Islet of Langerhans (tissue), 1 donor: ENCODE data around the gene ZNF280D.

Source experiments
- FAIRE-seq: peaks from one replicate; lab custom pipeline; 2011; peaks lifted over from hg19 to GRCh38; lab: Jason Lieb, UNC

ZNF280D gene

DNA sequence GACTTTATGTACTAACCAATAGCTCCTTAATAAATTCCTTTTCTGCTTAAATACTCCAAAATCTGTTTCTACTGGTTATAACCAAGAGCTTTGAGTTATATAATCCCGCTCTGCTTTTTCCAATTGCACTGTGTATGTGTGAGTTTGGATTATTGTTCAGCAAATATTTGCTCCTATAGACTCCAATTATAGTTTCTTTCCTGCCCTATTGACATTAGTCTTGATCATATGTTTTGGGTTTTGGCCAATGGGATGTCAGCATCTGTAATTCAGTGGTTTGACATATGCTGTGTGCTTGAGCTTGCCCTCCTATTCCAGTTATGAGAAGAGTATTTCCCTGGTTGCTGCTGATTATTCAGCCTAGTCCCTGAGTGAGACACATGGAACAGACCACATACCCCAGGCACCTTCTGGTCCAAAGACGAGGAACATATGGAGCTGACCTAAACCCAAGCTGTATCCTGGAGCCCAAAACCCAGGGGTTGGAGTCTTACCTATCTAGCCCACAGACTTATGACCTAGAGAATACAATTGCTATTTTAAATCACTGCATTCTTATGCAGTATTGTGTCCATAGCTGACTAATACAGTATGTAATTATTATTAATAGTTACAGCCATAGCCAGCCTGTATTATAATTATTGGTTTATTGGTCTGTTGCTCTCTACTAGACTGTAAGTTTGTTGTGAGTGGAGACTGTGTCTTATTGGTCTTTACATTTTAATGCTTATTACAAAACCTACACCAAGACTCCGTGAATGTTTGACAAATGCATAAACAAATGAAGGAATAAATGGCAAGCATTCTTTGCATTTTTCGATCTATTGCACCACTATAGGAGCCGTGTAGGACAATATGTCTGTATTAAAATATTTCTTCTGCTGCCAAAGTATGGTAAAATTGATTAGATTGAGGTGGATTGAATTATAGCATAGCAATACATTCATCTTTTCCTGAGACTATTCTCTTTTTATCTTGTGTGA lies 11.7 kb upstream of the ZNF280D start:
- no peak for FAIRE-seq

DNA sequence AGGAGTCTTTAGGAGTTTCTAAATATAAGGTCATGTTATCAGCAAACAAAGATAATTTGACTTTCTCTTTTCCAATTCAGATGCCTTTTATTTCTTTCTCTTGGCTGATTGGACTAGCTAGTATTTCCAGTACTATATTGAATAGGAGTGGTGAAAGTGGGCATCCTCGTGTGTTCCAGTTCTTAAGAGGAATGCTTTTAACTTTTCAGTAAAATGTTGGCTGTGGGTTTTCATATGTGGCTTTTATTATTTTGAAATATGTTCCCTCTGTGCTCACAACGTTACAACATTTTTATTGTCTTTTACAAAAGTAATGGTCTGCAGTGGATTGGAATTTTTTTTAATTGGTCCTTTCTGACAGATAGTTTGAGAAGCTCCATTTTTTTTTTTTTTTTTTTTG lies 8.2 kb upstream of the ZNF280D start:
- FAIRE-seq, result no peak

DNA sequence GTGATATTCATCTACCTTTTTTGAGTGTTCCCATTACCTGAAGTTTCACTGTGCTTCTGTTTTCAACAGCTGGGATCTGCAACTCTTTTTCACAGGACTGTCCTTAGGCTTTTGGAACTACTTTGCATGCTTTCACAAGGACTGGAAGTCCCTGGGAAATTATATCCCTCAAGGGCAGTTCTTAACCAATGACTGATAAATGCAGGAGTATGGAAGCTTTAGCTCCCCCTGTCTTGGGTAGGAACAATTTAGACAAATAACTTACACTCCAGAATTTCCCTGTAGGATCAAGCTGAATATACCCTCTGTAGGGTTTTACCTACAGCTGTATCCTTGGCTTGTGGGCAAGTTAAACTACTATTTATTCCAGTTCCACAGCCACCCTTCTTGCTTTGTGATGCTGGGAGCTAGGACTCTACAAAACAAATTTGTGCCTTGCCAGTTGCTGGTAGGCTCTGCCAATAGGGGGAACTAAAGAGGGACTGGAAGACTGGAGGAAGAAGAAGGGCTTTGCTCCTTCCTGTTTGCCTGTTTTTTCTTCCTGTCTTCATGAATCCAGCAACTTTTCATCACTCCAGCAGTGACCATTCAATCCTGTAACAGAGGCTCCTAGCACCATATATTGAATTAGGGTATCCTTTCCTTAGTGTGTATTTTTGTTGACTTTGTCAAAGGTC lies 6.8 kb upstream of the ZNF280D start:
- FAIRE-seq, result no peak

DNA sequence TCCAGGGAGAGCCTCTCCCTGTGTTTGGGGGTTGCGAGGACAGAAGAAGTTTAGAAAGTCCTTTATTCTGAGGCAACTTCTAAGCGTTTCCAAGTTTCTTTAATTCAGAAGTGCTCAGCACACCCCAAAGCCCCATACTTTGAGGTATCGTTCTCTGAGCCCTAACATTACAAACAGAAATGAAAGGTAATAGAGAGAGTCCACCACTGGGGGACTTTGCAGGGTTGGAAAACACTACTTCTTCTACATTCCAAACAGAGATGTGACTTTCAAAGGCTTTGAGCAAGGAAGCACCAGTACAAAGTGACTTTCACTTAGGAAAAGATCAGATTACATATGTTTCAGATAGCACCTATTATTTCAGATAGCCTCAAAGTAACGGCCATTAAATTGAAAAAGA lies 6.2 kb upstream of the ZNF280D start:
- no peak for FAIRE-seq

DNA sequence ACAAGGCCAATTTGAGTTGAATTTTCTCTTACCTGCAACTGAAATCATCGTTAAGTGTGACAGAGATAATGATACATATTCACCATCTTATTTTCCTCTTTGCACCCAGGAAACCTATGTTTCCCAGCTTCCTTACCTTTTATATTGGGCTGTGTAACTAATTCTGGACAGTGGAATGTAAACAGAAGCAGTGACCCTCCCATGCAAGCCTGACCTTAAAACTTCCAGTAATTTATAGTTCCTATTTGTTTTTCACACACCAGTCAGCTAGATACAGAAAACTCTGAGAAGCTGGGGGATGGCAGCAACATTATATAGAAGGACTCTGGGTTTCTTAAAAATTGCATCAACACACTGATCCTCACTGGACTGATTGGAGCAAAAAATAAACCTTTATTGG lies 4.5 kb upstream of the ZNF280D start:
- FAIRE-seq, result no peak

DNA sequence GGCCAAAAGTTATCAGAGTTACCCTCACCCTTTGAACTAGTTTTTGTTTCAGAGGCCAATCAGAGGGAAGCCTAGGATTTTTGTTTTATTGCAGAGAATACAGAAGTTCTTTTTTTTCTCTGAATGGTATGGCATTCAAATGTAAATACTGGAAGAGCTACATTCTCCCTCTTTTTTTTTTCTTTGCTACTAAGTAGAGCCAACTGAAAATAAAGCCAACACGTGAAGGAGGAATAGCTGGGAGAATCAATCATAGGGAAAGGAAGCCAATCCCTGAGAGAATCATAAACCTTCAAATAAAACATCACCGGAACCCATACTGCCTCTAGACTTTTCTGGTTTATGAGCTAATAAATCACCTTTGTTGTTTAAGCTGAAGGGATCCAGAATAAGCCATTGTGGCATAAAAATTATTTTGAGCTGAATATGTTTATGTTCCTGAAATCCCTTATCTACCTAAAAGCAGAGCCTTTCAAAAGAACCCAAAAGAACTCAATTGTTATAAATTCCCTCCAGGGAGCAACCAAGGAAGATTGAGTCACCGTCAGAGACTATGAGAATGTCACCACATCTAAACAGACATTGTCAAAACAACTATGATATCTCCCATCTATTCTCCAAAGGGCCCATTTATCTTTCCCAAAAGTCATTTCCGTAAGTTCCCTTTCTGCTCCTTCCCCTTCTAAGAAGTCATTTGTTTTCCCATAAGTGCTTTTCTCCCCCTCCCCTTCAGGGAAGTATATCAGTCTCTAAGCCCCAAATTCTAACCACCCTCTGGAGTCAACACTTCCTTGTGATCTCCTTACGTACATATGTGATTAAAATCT lies 3.8 kb upstream of the ZNF280D start:
- no peak for FAIRE-seq

DNA sequence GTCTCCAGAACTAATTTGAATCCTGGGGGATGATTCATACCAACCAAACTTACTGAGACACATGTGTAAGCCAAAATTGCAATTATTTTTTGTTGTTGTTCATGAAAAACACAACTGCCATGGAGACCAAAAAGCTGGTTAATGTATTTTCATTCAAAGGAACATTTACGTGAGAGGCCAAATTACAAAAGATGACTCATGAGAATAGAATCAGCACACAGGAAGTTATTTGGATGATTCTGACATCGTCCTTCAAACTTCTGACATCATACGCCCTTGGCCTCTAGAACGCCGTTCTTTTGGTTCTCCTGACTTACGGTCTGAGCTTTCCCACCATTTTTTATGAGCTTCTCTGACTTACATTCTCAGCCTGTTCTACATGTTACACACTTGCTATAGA lies 3.0 kb upstream of the ZNF280D start:
- FAIRE-seq, result no peak

DNA sequence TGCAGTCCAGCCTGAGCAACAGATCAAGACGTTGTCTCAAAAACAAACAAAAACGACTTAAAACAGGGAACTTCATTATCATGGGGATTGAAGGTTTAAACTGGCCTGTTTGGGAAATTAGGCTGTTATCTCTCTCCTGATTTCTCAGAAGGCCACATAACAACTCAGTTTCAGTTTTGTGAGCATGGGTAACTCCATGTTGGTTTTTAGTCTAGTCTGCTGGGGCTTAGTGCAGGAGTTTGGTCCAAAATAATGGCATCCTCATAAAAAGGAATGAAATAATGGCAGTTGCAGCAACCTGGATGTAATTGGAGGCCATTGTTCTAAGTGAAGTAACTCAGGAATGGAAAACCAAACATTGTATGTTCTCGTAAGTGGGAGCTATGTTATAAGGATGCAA lies 2.3 kb upstream of the ZNF280D start:
- no peak for FAIRE-seq

DNA sequence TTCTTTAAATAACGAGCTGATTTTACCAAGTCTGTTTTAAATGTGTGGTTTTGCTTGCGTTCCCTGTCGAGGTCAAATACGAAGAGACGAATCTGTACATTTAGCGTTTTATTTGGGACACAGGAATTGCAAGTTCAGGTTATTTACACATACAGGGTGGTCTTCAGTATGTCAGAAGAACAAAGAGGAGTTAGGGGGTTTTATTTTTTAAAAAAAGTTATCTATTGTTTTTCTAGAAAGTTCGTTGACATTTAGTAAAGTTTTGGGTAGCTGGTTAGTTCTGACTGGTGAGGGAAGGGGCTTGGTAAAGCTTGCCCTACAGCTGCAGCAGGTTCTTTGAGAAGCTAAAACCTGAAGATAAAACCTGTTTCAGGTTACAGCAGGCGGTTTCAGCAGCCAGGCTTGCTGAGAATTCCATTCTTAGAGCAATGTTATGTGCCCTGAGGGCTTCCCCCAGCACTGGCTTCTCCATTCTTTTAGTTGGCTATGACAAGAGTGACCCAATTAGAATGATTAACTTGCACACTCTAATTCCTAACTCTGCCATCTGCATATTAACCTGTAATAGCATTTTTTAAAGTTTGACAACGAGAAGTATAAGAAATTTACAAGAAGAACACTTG lies 815 bp upstream of the ZNF280D start:
- FAIRE-seq, result no peak

DNA sequence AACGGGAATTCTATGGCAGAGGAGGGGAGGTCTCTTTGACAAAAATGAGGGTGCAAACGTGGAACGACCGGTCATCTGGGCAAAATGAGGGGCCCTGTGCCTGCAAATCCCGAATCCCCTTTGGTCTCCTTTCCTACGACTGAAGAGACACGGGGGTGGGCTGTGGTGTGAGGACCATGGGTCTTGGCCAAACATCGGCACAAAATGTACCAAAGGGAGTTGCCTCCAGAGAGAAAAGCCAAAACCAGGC lies 498 bp downstream of the ZNF280D start:
- FAIRE-seq, result no peak

DNA sequence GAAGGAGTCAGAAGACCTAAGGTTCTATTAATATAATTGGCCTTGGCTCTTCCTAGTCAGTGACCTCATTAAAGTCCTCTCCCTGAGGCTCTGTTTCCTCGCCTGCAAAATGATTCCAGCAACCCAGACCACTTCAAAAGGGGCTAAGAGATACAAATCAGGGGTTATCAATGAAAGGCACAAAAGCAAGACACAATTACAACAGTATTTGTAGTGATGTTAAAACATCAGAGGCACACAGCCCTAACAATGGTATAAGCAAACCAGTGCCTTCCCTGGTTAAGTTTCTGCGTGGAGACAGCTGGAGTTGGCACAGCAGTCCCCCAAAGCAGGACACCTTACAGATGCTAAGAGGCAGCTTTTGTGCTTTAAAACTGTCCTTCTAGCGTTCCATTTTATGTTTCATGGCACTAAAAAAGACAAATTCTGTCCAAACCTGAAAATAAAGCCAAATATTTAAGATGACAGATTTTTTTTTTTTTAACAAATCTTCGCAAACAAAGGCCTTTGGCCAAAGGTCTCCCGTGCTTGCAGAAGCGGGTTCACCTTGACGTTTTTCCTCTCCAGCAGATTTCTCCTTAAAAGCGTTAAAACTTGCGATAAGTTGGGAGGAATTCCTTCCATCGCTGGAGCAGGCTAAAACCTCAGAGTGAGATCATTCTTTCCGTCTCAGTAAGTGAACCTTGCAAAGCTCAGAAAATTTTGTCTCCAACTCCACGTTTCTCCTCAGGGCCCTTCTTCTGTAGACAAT lies 999 bp downstream of the ZNF280D start:
- FAIRE-seq, result no peak

DNA sequence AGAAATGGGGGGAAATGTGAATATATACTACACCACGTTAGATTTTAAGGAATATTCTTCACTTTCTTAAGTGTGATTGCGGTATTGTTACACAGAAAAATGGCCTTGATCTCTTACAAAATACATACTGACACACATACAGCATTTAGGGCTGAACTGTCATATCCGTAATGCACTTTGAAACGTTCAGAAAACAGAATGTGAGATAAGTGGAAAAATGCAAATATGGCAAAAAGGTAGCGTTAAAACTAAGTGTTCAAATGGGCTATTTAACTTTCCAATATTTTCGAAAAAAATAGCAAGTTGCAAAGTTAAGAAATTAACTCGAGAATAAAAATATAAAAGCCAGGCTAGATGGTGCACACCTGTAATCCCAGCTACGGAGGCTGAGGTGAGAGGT lies 1.8 kb downstream of the ZNF280D start:
- no peak for FAIRE-seq

DNA sequence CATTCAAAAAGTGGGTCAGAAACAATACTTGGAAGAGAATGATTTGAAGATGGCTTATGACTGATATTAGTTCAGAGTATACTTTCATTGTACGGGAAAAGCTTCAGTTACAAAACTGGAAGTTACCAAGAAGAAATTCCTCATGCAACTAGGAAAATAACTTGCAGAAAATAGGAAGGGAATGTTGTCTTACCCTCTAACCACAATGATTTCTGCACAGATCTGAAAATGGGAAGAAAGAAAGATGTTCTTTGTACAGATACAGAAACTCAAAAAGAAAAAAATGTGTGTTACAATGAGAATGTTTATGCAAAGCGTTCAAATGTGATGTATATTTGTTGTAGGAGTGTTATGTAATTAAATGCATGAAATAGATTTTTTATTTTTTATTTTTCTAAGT lies 3.7 kb downstream of the ZNF280D start:
- FAIRE-seq, result no peak

DNA sequence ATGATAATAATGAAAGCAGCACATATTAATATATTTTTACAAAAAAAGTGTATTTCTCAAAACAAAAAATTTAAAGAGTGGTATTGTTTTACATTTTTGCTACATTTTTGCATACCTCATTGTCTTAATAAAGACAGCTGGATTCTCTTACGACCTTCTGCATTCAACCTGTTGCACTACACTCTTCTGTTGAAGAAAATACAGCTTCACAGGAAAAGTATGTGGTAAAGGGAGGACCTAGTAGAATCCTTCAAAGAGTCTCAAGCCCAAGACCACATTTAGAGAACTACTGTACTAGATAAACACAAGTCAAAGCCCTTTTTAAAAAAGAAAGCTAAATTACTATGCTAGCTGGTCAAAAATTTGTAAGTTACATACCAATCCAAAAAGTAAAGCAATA lies 7.9 kb downstream of the ZNF280D start:
- peak; percentile 55 for FAIRE-seq

DNA sequence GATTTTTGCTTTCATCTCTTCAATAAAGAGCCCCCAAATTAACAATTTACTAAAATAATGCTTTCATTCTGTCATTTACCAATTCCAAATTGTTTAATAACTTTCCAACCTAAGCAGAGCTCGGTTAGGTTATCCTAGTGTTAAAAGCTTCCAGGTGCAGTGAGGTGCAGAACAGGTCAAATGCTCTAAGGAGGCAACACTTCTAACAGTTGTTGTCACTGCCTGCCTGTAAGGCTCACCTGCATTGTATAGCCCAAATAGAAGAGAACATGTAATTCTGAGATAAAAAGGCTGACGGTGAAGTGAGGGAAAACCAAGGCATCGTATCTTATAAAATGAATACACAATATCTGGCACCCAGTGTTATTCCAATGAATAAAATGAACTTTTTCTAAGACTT lies 9.1 kb downstream of the ZNF280D start:
- no peak for FAIRE-seq

DNA sequence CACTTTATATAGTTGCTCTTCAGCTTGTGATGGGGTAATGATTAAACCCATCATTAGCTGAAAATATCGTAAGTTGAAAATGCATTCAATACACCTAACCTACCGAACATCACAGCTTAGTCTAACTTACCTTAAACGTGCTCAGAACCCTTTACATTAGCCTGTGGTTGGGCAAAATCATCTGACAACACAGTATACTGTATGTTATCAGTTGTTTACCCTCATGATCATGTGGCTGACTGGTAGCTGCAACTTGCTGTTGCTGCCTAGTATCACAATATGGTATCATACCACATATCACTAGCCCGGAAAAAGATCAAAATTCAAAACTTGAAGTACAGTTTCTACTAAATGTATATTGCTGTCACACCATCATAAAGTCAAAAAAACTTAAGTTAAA lies 9.5 kb downstream of the ZNF280D start:
- FAIRE-seq, result no peak

DNA sequence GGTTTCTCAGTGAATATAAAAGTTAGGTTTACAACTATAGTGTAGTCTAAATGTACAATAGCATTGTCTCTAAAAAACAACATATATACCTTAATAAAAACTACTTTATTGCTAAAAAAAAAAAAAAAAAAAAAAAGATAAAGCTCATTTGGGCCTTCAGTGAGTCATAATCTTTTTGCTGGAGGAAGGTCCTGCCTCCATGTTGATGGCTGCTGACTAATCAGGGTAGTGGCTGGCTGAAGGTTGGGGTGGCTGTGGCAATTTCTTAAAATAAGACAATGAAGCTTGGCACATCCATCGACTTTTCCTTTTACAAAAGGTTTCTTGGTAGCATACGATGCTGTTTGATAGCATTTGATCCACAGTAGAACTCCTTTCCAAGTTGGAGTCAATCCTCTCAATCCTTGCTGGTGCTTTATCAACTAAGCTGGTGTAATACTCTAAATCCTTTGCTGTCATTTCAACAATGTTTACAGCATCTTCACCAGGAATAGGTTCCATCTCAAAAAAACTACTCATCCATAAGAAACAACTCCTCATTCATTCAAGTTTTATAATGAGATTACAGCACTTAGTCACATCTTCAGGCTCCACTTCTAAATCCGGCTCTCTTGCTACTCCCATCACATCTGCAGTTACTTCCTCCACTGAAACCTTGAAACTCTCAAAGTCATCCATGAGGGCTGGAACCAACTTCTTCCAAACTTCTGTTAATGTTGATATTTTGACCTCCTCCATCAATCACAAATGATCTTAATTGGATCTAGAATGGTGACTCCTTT lies 13.3 kb downstream of the ZNF280D start:
- FAIRE-seq, result no peak

DNA sequence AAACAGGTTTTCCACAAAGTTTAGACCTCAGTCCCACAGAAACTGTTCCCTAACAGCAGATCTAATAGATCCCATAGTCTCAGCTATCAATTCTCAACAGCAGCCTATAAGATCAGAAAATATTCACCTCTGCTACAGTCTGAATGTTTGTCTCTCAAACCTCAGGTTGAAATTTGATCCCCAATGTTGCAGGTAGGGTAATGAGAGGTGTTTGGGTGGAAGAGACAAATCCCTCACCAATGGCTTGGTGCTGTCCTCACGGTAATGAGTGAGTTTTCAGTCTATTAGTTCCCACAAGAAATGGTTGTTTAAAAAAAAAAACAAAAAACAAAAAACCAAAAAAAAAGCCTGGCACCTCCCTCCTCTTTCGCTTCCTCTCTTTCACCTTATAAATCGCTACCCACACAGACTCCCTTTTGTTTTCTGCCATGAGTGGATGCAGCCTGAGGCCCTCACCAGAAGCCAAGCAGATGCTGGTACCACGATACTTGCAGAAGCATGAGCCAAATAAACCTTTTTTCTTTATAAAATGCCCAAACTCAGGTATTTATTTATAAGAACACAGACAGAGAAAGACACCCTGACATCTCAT lies 14.2 kb downstream of the ZNF280D start:
- no peak for FAIRE-seq

DNA sequence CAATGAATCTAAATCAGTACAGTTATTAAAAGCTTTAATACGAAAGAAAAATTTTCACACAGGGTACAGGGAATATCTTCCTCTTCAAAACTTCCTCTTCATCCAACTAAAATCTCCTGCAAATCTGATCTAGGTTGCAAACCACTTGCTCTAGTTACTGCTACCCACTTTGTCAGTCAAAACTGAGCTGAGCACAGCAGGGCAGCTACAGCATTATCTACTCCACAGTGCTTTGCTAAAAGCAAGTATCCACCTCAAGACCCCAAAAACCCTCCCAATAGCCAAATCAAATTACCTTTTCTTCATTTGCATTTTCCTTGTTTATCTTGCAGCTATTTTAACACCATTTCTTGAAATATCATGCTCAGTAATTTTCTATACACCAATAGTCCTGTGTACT lies 14.7 kb downstream of the ZNF280D start:
- no peak for FAIRE-seq

DNA sequence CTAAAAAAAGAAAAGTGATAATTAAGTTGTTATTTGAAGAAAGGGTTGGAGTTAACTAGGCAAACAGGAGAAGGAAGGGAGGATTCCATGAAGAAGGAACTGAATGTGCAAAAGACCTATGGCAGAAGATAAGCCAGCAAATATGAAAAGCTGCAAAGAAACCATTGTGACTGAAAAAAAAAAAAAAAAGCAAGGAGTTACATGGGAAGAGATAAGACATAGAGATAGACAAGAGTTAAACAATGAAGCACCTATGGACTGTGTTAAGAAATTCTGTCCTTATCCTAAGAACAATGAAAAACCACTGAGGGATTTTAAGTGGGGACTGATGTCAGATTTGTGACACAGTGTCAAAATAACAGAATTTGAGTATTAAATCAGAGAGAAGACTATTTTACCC lies 17.0 kb downstream of the ZNF280D start:
- FAIRE-seq, result no peak

DNA sequence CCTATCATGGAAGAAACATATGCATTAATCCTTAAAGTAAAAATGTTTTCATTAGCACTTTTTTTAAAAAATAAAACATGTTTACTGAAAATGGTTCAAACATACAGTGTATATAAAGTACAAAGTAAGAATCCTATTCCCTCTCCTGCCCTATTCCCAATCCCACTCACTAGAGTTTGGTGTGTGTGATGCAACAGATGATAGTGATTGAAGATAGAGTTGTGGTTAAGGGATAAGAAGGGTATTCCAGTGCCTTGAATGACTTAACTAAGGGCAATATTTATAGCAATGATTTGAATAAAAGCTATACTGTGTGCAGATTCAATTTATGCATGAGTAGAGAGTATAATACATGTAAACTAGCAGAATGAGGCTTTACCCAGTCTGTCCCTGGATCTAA lies 18.1 kb downstream of the ZNF280D start:
- no peak for FAIRE-seq
